Activated CD4-positive, alpha-beta T cell treated with anti-CD3 and anti-CD28 coated beads for 36 hours (primary cell): ENCODE results near the gene PNPLA6. TPM values are rescaled to one million over a fixed set of nuclear protein-coding genes. Genes with fewer than 3 reads are reported as not detected.

Experiments
- ATAC-seq: fragments of 200-7000 bp; cut with Tn5 transposase; one replicate; pipeline ENCODE4 v1.10.0; 2021; ENCODE audit warnings: mild to moderate bottlenecking, moderate library complexity
- CTCF ChIA-PET: fragments of 350-600 bp; sonication (Branson Sonifier 250); formaldehyde crosslinking; loops from one replicate; lab custom pipeline; 2021; ENCODE audit warnings: antibody characterized with exemption; lab: Charles Lee
- POLR2A ChIA-PET: fragments of 350-600 bp; sonication (Branson Sonifier 250); formaldehyde crosslinking; loops from one replicate; lab custom pipeline; 2021; ENCODE audit warnings: antibody characterized with exemption, inconsistent platforms; lab: Charles Lee
- DNase-seq: peaks from one replicate; pipeline ENCODE4 v3.0.0-alpha.2; 2020
- H3K27ac Mint-ChIP-seq: one replicate; pipeline ENCODE4 v1.8.0; 2021; ENCODE audit warnings: mixed read lengths
- H3K27me3 Mint-ChIP-seq: one replicate; pipeline ENCODE4 v1.8.0; 2021; ENCODE audit warnings: mixed read lengths
- H3K36me3 Mint-ChIP-seq: one replicate; pipeline ENCODE4 v1.8.0; 2021; ENCODE audit warnings: low read depth, mixed read lengths
- H3K4me1 Mint-ChIP-seq: one replicate; pipeline ENCODE4 v1.8.0; 2021; ENCODE audit warnings: mixed read lengths
- H3K4me3 Mint-ChIP-seq: one replicate; pipeline ENCODE4 v1.8.0; 2021; ENCODE audit warnings: mild to moderate bottlenecking, moderate library complexity, mixed read lengths
- H3K9me3 Mint-ChIP-seq: one replicate; pipeline ENCODE4 v1.8.0; 2021; ENCODE audit warnings: low read depth, mixed read lengths
- intact Hi-C, 2 experiments: fragments of 100-400 bp; cut with DNase I in 1 of 2; cut with micrococcal nuclease in 1 of 2; formaldehyde crosslinking; loops; one replicate each; pipeline versions ENCODE4 v1.14.2 to v1.15.1; 2022 to 2024; cut with DNase I, micrococcal nuclease
- total RNA-seq, 2 experiments: library from RNA; stranded (reverse); gene quantifications; one replicate each; pipeline ENCODE4 v1.2.3, GENCODE V29; 2021

The PNPLA6 gene
- total RNA-seq, 2 experiments from 2014 or later: 82.2 to 108 TPM

DNA sequence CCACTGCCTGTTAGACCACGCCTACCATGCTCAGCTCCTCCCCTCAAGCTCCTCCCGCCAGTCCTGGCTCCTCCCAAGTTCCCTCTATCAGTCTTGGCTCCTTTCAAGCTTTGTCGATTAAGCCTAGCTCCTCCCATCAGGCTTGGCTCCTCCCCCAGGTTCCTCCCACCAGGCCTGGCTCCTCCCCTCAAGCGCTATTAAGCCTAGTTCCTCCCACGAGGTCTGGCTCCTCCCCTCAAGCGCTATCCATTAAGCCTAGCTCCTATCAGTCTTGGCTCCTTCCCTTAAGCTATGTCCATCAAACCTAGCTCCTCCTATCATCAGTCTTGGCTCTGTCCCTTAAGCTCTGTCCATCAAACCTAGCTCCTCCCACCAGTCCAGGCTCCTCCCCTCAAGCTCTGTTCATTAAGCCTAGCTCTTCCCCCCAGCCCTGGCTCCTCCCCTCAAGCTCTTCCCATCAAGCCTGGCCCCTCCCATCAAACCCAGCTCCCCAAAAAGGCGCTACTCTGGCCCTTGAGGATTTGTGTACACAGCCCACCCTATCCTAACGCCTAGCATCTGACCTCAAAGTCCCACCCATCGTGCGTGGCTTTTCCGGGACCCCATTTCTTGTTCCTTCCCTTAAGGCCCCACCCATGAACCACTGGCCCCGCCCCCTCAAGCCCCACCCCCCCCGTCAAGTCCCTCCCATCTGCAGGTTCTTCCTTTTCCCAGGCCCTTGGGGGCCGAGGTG, 70.1 kb downstream of the PNPLA6 start:
- intact Hi-C loops: no loop called here
- POLR2A ChIA-PET: interaction anchor here (0.6 to 1.0 kb wide), 2 partner anchors 25 to 1205 kb away, joined by 5 read pairs; no protein-coding TSS in a partner anchor
- Mint-ChIP-seq H3K9me3 (no peaks in the 10 kb centered on the region), H3K27me3 (peaks cover 8% of the 10 kb centered on the region), H3K36me3 (no peaks in the 10 kb centered on the region), H3K4me1 (no peaks in the 10 kb centered on the region), H3K27ac (no peak overlapping the region), H3K4me3 (no peak overlapping the region)
- DNase-seq (peak; percentile 66), ATAC-seq (peak; percentile 82)
- CTCF ChIA-PET: interaction anchor here (1.1 to 1.9 kb wide), 3 partner anchors 13 to 194 kb away, joined by 3 to 14 read pairs (median 7); no protein-coding TSS in a partner anchor

GRCh38 chr19:7606289-7606688, 70.8 kb downstream of the PNPLA6 start:
- Mint-ChIP-seq H3K4me3 (no peak overlapping the region), H3K27me3 (peaks cover 8% of the 10 kb centered on the region), H3K27ac (no peak overlapping the region), H3K9me3 (no peaks in the 10 kb centered on the region), H3K4me1 (no peaks in the 10 kb centered on the region), H3K36me3 (no peaks in the 10 kb centered on the region)
- ChIA-PET CTCF (interaction anchor here (1.8 to 1.9 kb wide), 2 partner anchors 38 to 194 kb away, joined by 7 to 14 read pairs; no protein-coding TSS in a partner anchor), POLR2A (no interaction called here)
- ATAC-seq (no peak), DNase-seq (no peak)
- intact Hi-C loops: no loop called here

GRCh38 chr19:7607212-7607873, 71.8 kb downstream of the PNPLA6 start:
- Mint-ChIP-seq H3K4me3 (no peak overlapping the region), H3K36me3 (no peaks in the 10 kb centered on the region), H3K9me3 (no peaks in the 10 kb centered on the region), H3K27me3 (peaks cover 4% of the 10 kb centered on the region), H3K27ac (no peak overlapping the region), H3K4me1 (no peaks in the 10 kb centered on the region)
- intact Hi-C loops: no loop called here
- DNase-seq: no peak
- ChIA-PET CTCF (interaction anchor here (0.6 to 0.8 kb wide), 2 partner anchors 10 to 62 kb away, joined by 3 to 4 read pairs; no protein-coding TSS in a partner anchor), POLR2A (no interaction called here)
- ATAC-seq: no peak

GRCh38 chr19:7607874-7608560, 72.5 kb downstream of the PNPLA6 start:
- POLR2A ChIA-PET: no interaction called here
- intact Hi-C loops: no loop called here
- CTCF ChIA-PET: interaction anchor here (0.7 kb wide), 1 partner anchor 252 kb away, joined by 3 read pairs; no protein-coding TSS in a partner anchor
- peaks cover 3% of the 10 kb centered on the region for H3K27me3 Mint-ChIP-seq
- no peaks in the 10 kb centered on the region for H3K4me1 Mint-ChIP-seq
- H3K36me3 Mint-ChIP-seq: no peaks in the 10 kb centered on the region
- no peak overlapping the region for H3K4me3 Mint-ChIP-seq
- H3K27ac Mint-ChIP-seq: no peak overlapping the region
- H3K9me3 Mint-ChIP-seq: no peaks in the 10 kb centered on the region
- DNase-seq (no peak), ATAC-seq (no peak)

GRCh38 chr19:7610491-7611240, 75.1 kb downstream of the PNPLA6 start:
- no peak overlapping the region for H3K4me3 Mint-ChIP-seq
- ATAC-seq (no peak), DNase-seq (no peak)
- H3K27ac Mint-ChIP-seq: no peak overlapping the region
- H3K27me3 Mint-ChIP-seq: no peaks in the 10 kb centered on the region
- H3K9me3 Mint-ChIP-seq: no peaks in the 10 kb centered on the region
- H3K36me3 Mint-ChIP-seq: no peaks in the 10 kb centered on the region
- H3K4me1 Mint-ChIP-seq: no peaks in the 10 kb centered on the region
- ChIA-PET POLR2A (no interaction called here), CTCF (interaction anchor here (0.6 kb wide), 1 partner anchor 61 kb away, joined by 3 read pairs; no protein-coding TSS in a partner anchor)
- intact Hi-C loops: no loop called here

Other genes starting within 250 kb of the PNPLA6 start
- gene INSR, start 241.3 kb upstream of the PNPLA6 start, total RNA-seq: 1 to 10 TPM; 3.5 to 4.2 TPM
- 10 to 100 TPM; 36.6 to 39.3 TPM for gene ARHGEF18, start 186.8 kb upstream of the PNPLA6 start, total RNA-seq
- 1 to 10 TPM in 1 of 2 experiments, under 1 TPM in 1; 0.51 to 1.1 TPM for gene PEX11G, start 46.7 kb upstream of the PNPLA6 start, total RNA-seq
- 1 to 10 TPM; 5.1 to 8.5 TPM for gene ZNF358, start 19.6 kb upstream of the PNPLA6 start, total RNA-seq
- 1 to 10 TPM; 6.7 to 7.7 TPM for gene MCOLN1, start 13.1 kb upstream of the PNPLA6 start, total RNA-seq
- under 1 TPM; 0.50 to 0.58 TPM for gene CAMSAP3, start 60.1 kb downstream of the PNPLA6 start, total RNA-seq
- gene XAB2, start 93.8 kb downstream of the PNPLA6 start, total RNA-seq: 10 to 100 TPM; 45.9 to 48.3 TPM
- 10 to 100 TPM; 45.1 to 99.4 TPM for gene PET100, start 94.1 kb downstream of the PNPLA6 start, total RNA-seq
- gene PCP2, start 98.0 kb downstream of the PNPLA6 start, total RNA-seq: 1 to 10 TPM; 1.7 to 1.8 TPM
- gene STXBP2, start 101.4 kb downstream of the PNPLA6 start, total RNA-seq: 10 to 100 TPM; 75.2 to 83.0 TPM
- not detected for gene RETN, start 133.3 kb downstream of the PNPLA6 start, total RNA-seq
- gene MCEMP1, start 141.4 kb downstream of the PNPLA6 start, total RNA-seq: not detected
- 10 to 100 TPM; 90.2 to 95.2 TPM for gene TRAPPC5, start 145.1 kb downstream of the PNPLA6 start, total RNA-seq
- gene FCER2, start 166.4 kb downstream of the PNPLA6 start, total RNA-seq: 1 to 10 TPM; 2.6 to 3.5 TPM
- gene CLEC4G, start 196.4 kb downstream of the PNPLA6 start, total RNA-seq: not detected
- not detected for gene CD209, start 211.8 kb downstream of the PNPLA6 start, total RNA-seq
- gene CLEC4M, start 227.5 kb downstream of the PNPLA6 start, total RNA-seq: not detected